Measurements from ENCODE around the gene PBX3. TPM values are rescaled to one million over a fixed set of nuclear protein-coding genes. Genes with fewer than 3 reads are reported as not detected.

PBX3 gene
- total and polyA plus RNA-seq, 2 donors (not counting 1 experiment from before 2014, with no cell fraction given) = 15.5 to 39.0 TPM

GRCh38 chr9:125950880-125951471 is 203.8 kb downstream of the PBX3 start:
- ChIA-PET POLR2A (no interaction called here), CTCF (no interaction called here)
- Histone ChIP-seq H3K4me2 (replicated peaks; ENCODE audit: low read depth, low read length, poor library complexity, severe bottlenecking) (no peak overlapping the region), H3K27ac (ENCODE audit: low read length in 2 of 2) (no peak overlapping the region), H4K20me1 (ENCODE audit: control insufficient read depth, insufficient read depth, low read length, poor library complexity, severe bottlenecking) (no peaks in the 10 kb centered on the region), H3K9ac (ENCODE audit: low read length) (no peak overlapping the region), H3K27me3 (replicated peaks in 1 of 4; ENCODE audit: control extremely low read depth in 1 of 4, control insufficient read depth in 3 of 4, insufficient read depth in 4 of 4, low read length in 3 of 4) (no peaks in the 10 kb centered on the region), H3K4me1 (ENCODE audit: control insufficient read depth in 2 of 2, insufficient read depth in 2 of 2, low read length in 2 of 2) (no peaks in the 10 kb centered on the region), H3K36me3 (replicated peaks in 1 of 2; ENCODE audit: control extremely low read depth in 1 of 2, control insufficient read depth in 1 of 2, extremely low read depth in 1 of 2, insufficient read depth in 2 of 2, low read length in 1 of 2) (no peaks in the 10 kb centered on the region), H3K79me2 (ENCODE audit: control insufficient read depth, insufficient read depth, low read length) (no peaks in the 10 kb centered on the region), H3K4me3 (ENCODE audit: control extremely low read depth in 1 of 5, extremely low read depth in 1 of 5, insufficient read depth in 1 of 5, low read depth in 2 of 5, low read length in 4 of 5) (no peak overlapping the region), H2AFZ (ENCODE audit: insufficient read depth, low read depth, low read length, poor library complexity, severe bottlenecking) (no peak overlapping the region), H3K9me3 (ENCODE audit: control extremely low read depth in 1 of 3, control insufficient read depth in 2 of 3, insufficient read depth in 1 of 3, low read length in 2 of 3) (peaks cover 0 to 2% (median 0%) of the 10 kb centered on the region in 3 donors)
- Mint-ChIP-seq H3K27me3 (no peaks in the 10 kb centered on the region), H3K4me3 (no peak overlapping the region), H3K4me1 (no peaks in the 10 kb centered on the region), H3K9me3 (ENCODE audit: insufficient read depth) (peaks cover 2% of the 10 kb centered on the region), H3K27ac (no peak overlapping the region)
- DNase-seq (no peak), ATAC-seq (ENCODE audit: low read depth) (no peak)
- 100% methylated on average over 2 of the region's 4 CpGs for WGBS (ENCODE audit: insufficient coverage)
- TF ChIP-seq CTCF (IDR thresholded peaks at IDR 0.05) (no peak), EZH2 (IDR thresholded peaks at IDR 0.05; ENCODE audit: borderline replicate concordance, insufficient read depth, low read depth, low read length, poor library complexity, severe bottlenecking) (no peak)
- intact Hi-C loops (cut with micrococcal nuclease) = no loop called here

- Histone ChIP-seq H3K4me1 (ENCODE audit: control insufficient read depth in 2 of 2, insufficient read depth in 2 of 2, low read length in 2 of 2) (no peaks in the 10 kb centered on the region), H3K27me3 (replicated peaks in 1 of 4; ENCODE audit: control extremely low read depth in 1 of 4, control insufficient read depth in 3 of 4, insufficient read depth in 4 of 4, low read length in 3 of 4) (no peaks in the 10 kb centered on the region), H3K27ac (ENCODE audit: low read length in 2 of 2) (no peak overlapping the region), H3K4me3 (ENCODE audit: control extremely low read depth in 1 of 5, extremely low read depth in 1 of 5, insufficient read depth in 1 of 5, low read depth in 2 of 5, low read length in 4 of 5) (no peak overlapping the region), H3K4me2 (replicated peaks; ENCODE audit: low read depth, low read length, poor library complexity, severe bottlenecking) (no peak overlapping the region), H3K79me2 (ENCODE audit: control insufficient read depth, insufficient read depth, low read length) (no peaks in the 10 kb centered on the region), H2AFZ (ENCODE audit: insufficient read depth, low read depth, low read length, poor library complexity, severe bottlenecking) (no peak overlapping the region), H3K36me3 (replicated peaks in 1 of 2; ENCODE audit: control extremely low read depth in 1 of 2, control insufficient read depth in 1 of 2, extremely low read depth in 1 of 2, insufficient read depth in 2 of 2, low read length in 1 of 2) (peaks cover 0 to 2% of the 10 kb centered on the region in 2 experiments), H4K20me1 (ENCODE audit: control insufficient read depth, insufficient read depth, low read length, poor library complexity, severe bottlenecking) (no peaks in the 10 kb centered on the region), H3K9me3 (ENCODE audit: control extremely low read depth in 1 of 3, control insufficient read depth in 2 of 3, insufficient read depth in 1 of 3, low read length in 2 of 3) (no peaks in the 10 kb centered on the region), H3K9ac (ENCODE audit: low read length) (no peak overlapping the region)
- ChIA-PET CTCF (no interaction called here), POLR2A (no interaction called here)
- H3K27me3 Mint-ChIP-seq = no peaks in the 10 kb centered on the region
- TF ChIP-seq EZH2 (IDR thresholded peaks at IDR 0.05; ENCODE audit: borderline replicate concordance, insufficient read depth, low read depth, low read length, poor library complexity, severe bottlenecking) = no peak
- H3K4me3 Mint-ChIP-seq = no peak overlapping the region
- 100% methylated on average over 4 of the region's 12 CpGs for WGBS (ENCODE audit: insufficient coverage)
- no peaks in the 10 kb centered on the region for H3K9me3 Mint-ChIP-seq (ENCODE audit: insufficient read depth)
- DNase-seq = no peak
- H3K4me1 Mint-ChIP-seq = no peaks in the 10 kb centered on the region
- no peak for ATAC-seq (ENCODE audit: low read depth)
- intact Hi-C loops (cut with micrococcal nuclease) = no loop called here
- H3K27ac Mint-ChIP-seq = no peak overlapping the region
Observed at GRCh38 chr9:125953314-125954019, 206.3 kb downstream of the PBX3 start.

Measured in B cell (primary cell).